ENCODE results near the gene OSBP2.

GRCh38 chr22:30872285-30873041 is 177.8 kb downstream of the OSBP2 start:
- no peak for TF ChIP-seq CTCF (IDR thresholded peaks at IDR 0.05; ENCODE audit: low read depth, low read length)
- no peak for TF ChIP-seq EZH2phosphoT487 (IDR thresholded peaks at IDR 0.05; ENCODE audit: low read depth)

Data from OCI-LY3 (cell line).